IPS DF 6.9 (cell line): ENCODE results near the gene TCF3.
A peak's percentile ranks its signal among the peaks of the same experiment; 100 is the strongest.
"Not testable (repeated sequence)": the region's sequence is repeated elsewhere in the genome, so short reads cannot be mapped to it uniquely, and the experiment has no call there.

ENCODE experiments used
- DNase-seq: peaks from one replicate; pipeline ENCODE4 v3.0.0-alpha.2; 2013; ENCODE audit warnings: low read depth, low spot score
- H3K27ac ChIP-seq: one replicate; pipeline ENCODE4 v1.5.1; 2013; ENCODE audit warnings: low read length, control low read depth
- H3K27me3 ChIP-seq: 2 replicates; pipeline ENCODE4 v1.6.1; 2013; ENCODE audit warnings: mild to moderate bottlenecking, low read length; ENCODE audit not compliant: control insufficient read depth, insufficient read depth
- H3K36me3 ChIP-seq: 2 replicates; pipeline ENCODE4 v1.6.1; 2013; ENCODE audit warnings: low read length; ENCODE audit not compliant: control insufficient read depth, insufficient read depth
- H3K4me1 ChIP-seq: 2 replicates; pipeline ENCODE4 v1.6.1; 2013; ENCODE audit warnings: low read length; ENCODE audit not compliant: control insufficient read depth, insufficient read depth
- H3K4me3 ChIP-seq: 2 replicates; pipeline ENCODE4 v1.5.1; 2013; ENCODE audit warnings: mild to moderate bottlenecking, low read length
- H3K9me3 ChIP-seq: 2 replicates; pipeline ENCODE4 v1.6.1; 2013; ENCODE audit warnings: low read length, inconsistent platforms; ENCODE audit not compliant: control insufficient read depth, insufficient read depth
- WGBS: extraction: QIAGEN DNeasy Blood & Tissue Kit; methylation state at CpG from one replicate; pipeline ENCODE4 v1.1.7; 2013; ENCODE audit warnings: mixed read lengths, missing lambda C conversion rate; ENCODE audit not compliant: insufficient read length, insufficient coverage; 5-methylcytosine and 5-hydroxymethylcytosine counted together

The TCF3 gene

GRCh38 chr19:1652471-1653299 is at the start of gene TCF3:
TSS of gene TCF3 (minus strand) at chr19:1652615. CDS start at chr19:1650248, 2,367 bp downstream.
- peaks cover 16% of the 10 kb centered on the region for H3K36me3 ChIP-seq
- no peak within 1 kb of the TSS for H3K27ac ChIP-seq
- no CpG with 5 or more reads among the region's 107 CpGs for WGBS
- no peaks in the 10 kb centered on the region for H3K9me3 ChIP-seq
- H3K27me3 ChIP-seq = no peaks in the 10 kb centered on the region
- DNase-seq = peak; percentile 91
- 0 out of 2 replicates have a peak, but pooled peaks cover 2% of the 10 kb centered on the region for H3K4me1 ChIP-seq
- H3K4me3 ChIP-seq = peak within 1 kb of the TSS; percentile 82; the same call in 1 of the 2 replicates

GRCh38 chr19:1700733-1701663 is 48.6 kb upstream of the TCF3 start:
- no peaks in the 10 kb centered on the region for H3K27me3 ChIP-seq
- no peak for DNase-seq
- no peaks in the 10 kb centered on the region for H3K9me3 ChIP-seq
- H3K4me3 ChIP-seq = no peak overlapping the region
- H3K36me3 ChIP-seq = no peaks in the 10 kb centered on the region
- no CpG with 5 or more reads among the region's 26 CpGs for WGBS
- no peaks in the 10 kb centered on the region; the same call in 1 of the 2 replicates for H3K4me1 ChIP-seq
- no peak overlapping the region for H3K27ac ChIP-seq

GRCh38 chr19:1699998-1700732 is 47.8 kb upstream of the TCF3 start:
- Histone ChIP-seq H3K27ac (no peak overlapping the region), H3K9me3 (no peaks in the 10 kb centered on the region), H3K36me3 (no peaks in the 10 kb centered on the region), H3K27me3 (no peaks in the 10 kb centered on the region), H3K4me3 (no peak overlapping the region), H3K4me1 (no peaks in the 10 kb centered on the region; the same call in 1 of the 2 replicates)
- no peak for DNase-seq
- no CpG with 5 or more reads among the region's 31 CpGs for WGBS

- WGBS = no CpG with 5 or more reads among the region's 19 CpGs
- H3K27ac ChIP-seq = no peak overlapping the region
- no peak overlapping the region for H3K4me3 ChIP-seq
- no peaks in the 10 kb centered on the region for H3K27me3 ChIP-seq
- H3K9me3 ChIP-seq = no peaks in the 10 kb centered on the region
- H3K36me3 ChIP-seq = no peaks in the 10 kb centered on the region
- DNase-seq = no peak
- no peaks in the 10 kb centered on the region; the same call in 1 of the 2 replicates for H3K4me1 ChIP-seq
Measured at GRCh38 chr19:1699386-1699785, 47.0 kb upstream of the TCF3 start.

- H3K27ac ChIP-seq = no peak overlapping the region
- no peaks in the 10 kb centered on the region; the same call in 1 of the 2 replicates for H3K4me1 ChIP-seq
- no CpG with 5 or more reads among the region's 26 CpGs for WGBS
- no peaks in the 10 kb centered on the region for H3K9me3 ChIP-seq
- no peaks in the 10 kb centered on the region for H3K36me3 ChIP-seq
- H3K4me3 ChIP-seq = no peak overlapping the region
- no peaks in the 10 kb centered on the region for H3K27me3 ChIP-seq
- DNase-seq = no peak
Measured at GRCh38 chr19:1698636-1699035, 46.2 kb upstream of the TCF3 start.

- not testable (repeated sequence) for H3K27ac ChIP-seq, H3K4me1 ChIP-seq, DNase-seq, H3K27me3 ChIP-seq, H3K9me3 ChIP-seq, H3K36me3 ChIP-seq, H3K4me3 ChIP-seq
- no CpG with 5 or more reads among the region's 12 CpGs for WGBS
Measured at GRCh38 chr19:1695481-1695880, 43.1 kb upstream of the TCF3 start.

- H3K27ac ChIP-seq = no peak overlapping the region
- no peak for DNase-seq
- no peaks in the 10 kb centered on the region for H3K36me3 ChIP-seq
- no peaks in the 10 kb centered on the region for H3K9me3 ChIP-seq
- H3K4me1 ChIP-seq = peaks cover 6% of the 10 kb centered on the region
- no peak overlapping the region for H3K4me3 ChIP-seq
- WGBS = no CpG with 5 or more reads among the region's 18 CpGs
- no peaks in the 10 kb centered on the region for H3K27me3 ChIP-seq
Measured at GRCh38 chr19:1691589-1692290, 39.3 kb upstream of the TCF3 start.

- no CpG with 5 or more reads among the region's 29 CpGs for WGBS
- Histone ChIP-seq H3K27me3 (no peaks in the 10 kb centered on the region), H3K36me3 (no peaks in the 10 kb centered on the region), H3K27ac (no peak overlapping the region), H3K4me3 (peak overlapping the region; percentile 15; the same call in 1 of the 2 replicates), H3K4me1 (peaks cover 6% of the 10 kb centered on the region), H3K9me3 (no peaks in the 10 kb centered on the region)
- peak; percentile 50 for DNase-seq
Measured at GRCh38 chr19:1690699-1691307, 38.4 kb upstream of the TCF3 start.

- H3K4me1 ChIP-seq, H3K27ac ChIP-seq, H3K9me3 ChIP-seq, H3K4me3 ChIP-seq, H3K36me3 ChIP-seq, H3K27me3 ChIP-seq, DNase-seq: not testable (repeated sequence)
- no CpG with 5 or more reads among the region's 5 CpGs for WGBS
Measured at GRCh38 chr19:1685785-1686184, 33.4 kb upstream of the TCF3 start.
